Brain microvascular endothelial cell (primary cell): Measurements from ENCODE around the gene WBP2.
A peak's percentile ranks its signal among the peaks of the same experiment; 100 is the strongest.

ENCODE experiments used
- DNase-seq: peaks from one replicate; pipeline ENCODE4 v3.0.0-alpha.2; 2020
- H3K27ac ChIP-seq: fragments of 250-450 bp; sonication (Bioruptor Pico); 2 replicates; pipeline ENCODE4 v1.5.1; 2020; ENCODE audit warnings: mild to moderate bottlenecking, moderate library complexity
- H3K27me3 ChIP-seq: fragments of 250-450 bp; sonication (Bioruptor Pico); replicated peaks from 2 replicates; pipeline ENCODE4 v1.5.1; 2020; ENCODE audit warnings: mild to moderate bottlenecking
- H3K36me3 ChIP-seq: fragments of 250-450 bp; sonication (Bioruptor Pico); replicated peaks from 2 replicates; pipeline ENCODE4 v1.5.1; 2020; ENCODE audit warnings: mild to moderate bottlenecking
- H3K4me3 ChIP-seq: 2 replicates; pipeline ENCODE4 v1.5.1; 2011; ENCODE audit warnings: low read depth, mild to moderate bottlenecking, control low read depth, low read length, moderate library complexity
- CTCF ChIP-seq: IDR thresholded peaks from 2 replicates; pipeline ENCODE4 v1.5.1; 2011; ENCODE audit warnings: low read depth, mild to moderate bottlenecking, moderate library complexity, low read length, control low read depth, inconsistent platforms; ENCODE audit errors: missing control alignments
- in situ Hi-C: cut with HindIII; loops from 2 replicates; pipeline ENCODE4 v1.10.0; 2017; ENCODE audit warnings: low sequenced_read_pairs, low pct_ligation_motif_present

The WBP2 gene

GRCh38 chr17:75831032-75831571, 24.0 kb downstream of the WBP2 start:
- Histone ChIP-seq H3K27ac (no peak overlapping the region), H3K36me3 (no peaks in the 10 kb centered on the region), H3K4me3 (no peak overlapping the region), H3K27me3 (no peaks in the 10 kb centered on the region)
- in situ Hi-C loops: no loop called here
- no peak for DNase-seq
- no peak for TF ChIP-seq CTCF

DNA sequence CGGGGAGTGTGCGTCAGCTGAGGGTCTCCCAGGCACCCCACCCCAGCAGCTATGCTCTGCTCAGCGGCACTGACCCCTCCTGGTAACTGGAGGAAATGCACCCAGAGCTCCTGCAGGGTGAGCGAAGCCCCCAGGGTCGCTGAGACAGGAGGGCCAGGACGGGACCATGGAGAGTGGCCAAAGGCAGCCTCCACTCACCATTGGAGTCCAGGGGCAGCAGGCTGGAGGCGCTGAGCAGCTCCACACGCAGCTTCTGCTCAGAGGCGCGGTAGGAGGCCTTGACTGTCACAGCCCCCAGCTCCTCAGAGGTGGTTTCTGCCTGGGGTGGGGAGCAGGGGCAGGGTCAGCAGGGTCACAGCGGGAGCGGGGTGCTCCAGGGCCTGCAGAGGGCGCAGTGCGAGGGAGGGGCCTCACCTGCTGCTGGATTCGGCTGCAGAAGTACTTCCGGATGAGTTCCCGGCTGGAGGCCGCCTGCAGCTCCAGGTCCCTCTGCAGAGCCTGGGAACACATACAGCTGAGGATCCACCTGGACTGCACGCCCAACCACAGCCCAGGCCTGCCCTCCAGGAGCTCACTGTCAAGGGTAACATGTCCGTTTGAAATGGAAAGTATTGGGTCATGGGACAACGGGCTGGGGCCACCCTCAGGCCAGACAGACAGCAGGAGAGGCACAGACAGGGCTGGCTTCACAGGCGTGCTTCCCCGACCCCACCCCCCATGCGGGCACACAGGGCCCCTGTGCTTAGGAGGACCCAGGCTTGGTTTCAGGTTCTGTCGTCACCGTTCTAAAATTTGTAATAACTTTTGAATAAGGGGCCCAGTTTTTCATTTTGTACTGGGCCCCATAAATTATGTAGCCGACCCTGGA, 24.7 kb downstream of the WBP2 start:
- DNase-seq: no peak
- H3K36me3 ChIP-seq: no peaks in the 10 kb centered on the region

GRCh38 chr17:75829747-75830146, 25.4 kb downstream of the WBP2 start:
- no peak for TF ChIP-seq CTCF
- no peak overlapping the region for H3K4me3 ChIP-seq
- in situ Hi-C loops: no loop called here
- DNase-seq: no peak
- no peaks in the 10 kb centered on the region for H3K36me3 ChIP-seq
- no peaks in the 10 kb centered on the region for H3K27me3 ChIP-seq
- no peak overlapping the region for H3K27ac ChIP-seq

More for the DNA sequence above, 24.7 kb downstream of the WBP2 start:
- H3K27me3 ChIP-seq: no peaks in the 10 kb centered on the region
- no peak overlapping the region for H3K27ac ChIP-seq
- no peak overlapping the region for H3K4me3 ChIP-seq
- peak; percentile 74 for TF ChIP-seq CTCF
- in situ Hi-C loops: no loop called here

DNA sequence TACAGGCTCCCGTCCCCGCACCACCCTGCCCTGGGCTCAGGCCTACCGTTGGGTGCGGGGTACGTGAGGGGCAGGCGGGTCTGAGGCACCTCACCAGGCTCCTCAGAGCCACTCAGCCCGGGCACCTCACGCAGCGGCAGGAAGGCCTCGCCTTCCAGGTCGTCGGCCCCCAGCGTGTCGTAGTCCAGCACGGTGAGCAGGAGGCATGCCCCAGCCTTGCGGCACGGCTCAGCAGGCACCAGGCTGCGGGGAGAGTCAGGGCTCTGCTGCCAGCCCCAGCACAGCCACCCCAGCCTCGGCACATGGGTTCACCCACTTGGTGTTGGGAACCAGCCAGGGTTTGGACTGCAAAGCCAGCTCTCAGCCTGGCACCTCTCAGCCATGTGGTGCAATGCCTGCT, 26.4 kb downstream of the WBP2 start:
- H3K27me3 ChIP-seq: no peaks in the 10 kb centered on the region
- H3K4me3 ChIP-seq: no peak overlapping the region
- DNase-seq: no peak
- H3K27ac ChIP-seq: no peak overlapping the region
- H3K36me3 ChIP-seq: peaks cover 4% of the 10 kb centered on the region
- no peak for TF ChIP-seq CTCF
- in situ Hi-C loops: no loop called here

DNA sequence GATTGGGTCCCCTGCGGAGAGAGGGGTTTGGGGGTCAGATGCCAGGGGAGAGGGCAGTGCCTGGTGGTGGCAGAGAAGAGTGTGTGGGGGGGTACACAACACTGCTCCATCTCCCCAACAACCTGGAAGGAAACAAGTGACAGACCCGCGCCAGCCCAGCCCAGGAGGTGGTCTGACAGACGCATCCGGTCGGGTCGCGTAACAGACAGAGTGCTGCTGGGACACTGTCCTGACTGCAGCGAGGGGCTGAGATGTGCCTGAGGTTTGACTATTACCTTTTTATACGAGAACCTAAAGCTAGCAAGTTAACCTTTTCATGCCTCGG, 27.1 kb downstream of the WBP2 start:
- Histone ChIP-seq H3K27ac (no peak overlapping the region), H3K4me3 (peak overlapping the region; percentile 49), H3K36me3 (peaks cover 6% of the 10 kb centered on the region)

More for the DNA sequence above, 27.1 kb downstream of the WBP2 start:
- no peak for TF ChIP-seq CTCF
- no peak for DNase-seq
- in situ Hi-C loops: no loop called here
- H3K27me3 ChIP-seq: no peaks in the 10 kb centered on the region
